Fibroblast of mammary gland (primary cell): ENCODE results near the gene TRMT1.

Experiments
- DNase-seq: peaks from one replicate; pipeline ENCODE4 v3.0.0-alpha.2; 2010; ENCODE audit warnings: low read depth
- H3K4me3 ChIP-seq: 2 replicates; pipeline ENCODE4 v1.5.1; 2011; ENCODE audit warnings: low read depth, mild to moderate bottlenecking, low read length, moderate library complexity; ENCODE audit not compliant: control insufficient read depth
- CTCF ChIP-seq: conservative IDR thresholded peaks from 2 replicates; pipeline ENCODE4 v1.5.1; 2011; ENCODE audit warnings: low read depth, low read length, inconsistent platforms; ENCODE audit not compliant: control insufficient read depth, insufficient read depth

Gene TRMT1

DNA sequence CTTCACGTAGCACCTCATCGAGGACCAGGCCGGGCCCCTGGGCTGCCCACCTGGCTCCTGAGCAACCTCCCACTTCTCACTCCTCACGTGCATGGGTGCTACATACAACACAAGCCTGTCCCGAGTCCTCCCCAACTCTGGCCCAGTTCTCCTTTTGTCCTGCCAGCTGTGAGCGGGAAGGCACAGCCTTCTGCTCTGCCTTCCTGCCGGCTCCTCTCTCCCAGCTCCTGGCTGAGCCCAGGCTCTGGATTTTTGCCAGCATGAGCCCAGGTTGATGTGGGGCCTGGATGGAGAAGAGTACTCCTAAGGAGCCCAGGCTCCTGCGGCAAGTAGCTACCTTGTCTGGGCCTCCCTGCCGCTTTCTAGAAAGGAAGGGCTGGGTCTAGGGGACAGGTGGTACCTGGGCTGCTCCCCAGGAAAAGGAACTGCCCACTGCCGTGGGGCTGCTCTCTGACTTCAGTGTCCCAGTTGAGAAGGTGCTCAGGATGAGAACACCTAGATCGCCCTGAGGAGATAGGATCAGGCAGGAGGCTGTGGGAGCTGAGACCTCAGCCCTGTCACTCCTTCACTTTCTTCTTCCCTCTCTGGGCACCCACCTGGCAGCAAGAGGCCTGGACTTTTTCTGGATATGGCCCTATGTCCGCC, 37.5 kb downstream of the TRMT1 start:
- no peak overlapping the region for H3K4me3 ChIP-seq
- no peak for TF ChIP-seq CTCF
- DNase-seq, result no peak

DNA sequence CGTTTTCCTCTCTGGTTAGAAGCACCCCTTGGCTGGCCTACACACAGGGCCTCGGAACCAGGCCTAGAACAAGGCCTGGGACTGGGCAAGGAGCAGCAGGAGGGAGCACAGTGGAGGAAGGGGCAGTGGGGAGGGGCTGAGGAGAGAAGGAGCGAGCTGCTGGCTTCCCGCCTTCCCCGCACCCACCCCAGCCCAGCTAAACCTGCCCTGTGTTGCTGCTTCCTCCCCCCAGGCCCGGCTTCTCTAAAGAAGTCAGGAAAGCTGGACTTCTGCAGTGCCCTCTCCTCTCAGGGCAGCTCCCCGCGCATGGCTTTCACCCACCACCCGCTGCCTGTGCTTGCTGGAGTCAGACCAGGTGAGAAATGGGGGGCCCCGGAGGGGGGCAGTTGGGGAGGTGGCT, 38.2 kb downstream of the TRMT1 start:
- no peak overlapping the region for H3K4me3 ChIP-seq
- TF ChIP-seq CTCF, result no peak
- no peak for DNase-seq

DNA sequence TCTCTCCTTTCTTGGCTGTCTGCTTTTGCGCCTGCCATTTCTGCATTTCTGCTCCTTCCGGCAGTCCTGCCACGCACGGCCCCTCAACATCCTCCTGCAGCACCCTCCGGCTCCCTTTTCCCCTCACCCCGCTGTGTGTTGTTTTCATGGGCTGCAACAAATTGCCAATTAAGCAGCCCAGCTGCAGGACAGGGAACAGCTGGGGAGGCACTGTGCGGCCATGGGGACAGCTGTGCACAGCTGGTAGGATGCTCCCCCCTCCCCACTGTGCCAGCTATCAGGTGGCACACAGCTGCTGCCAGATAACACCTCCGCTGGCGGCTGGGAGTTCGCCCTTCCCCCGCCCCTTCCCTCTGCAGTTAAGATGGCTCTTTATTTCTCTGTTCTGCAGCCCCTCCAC, 39.3 kb downstream of the TRMT1 start:
- no peak for DNase-seq
- no peak overlapping the region for H3K4me3 ChIP-seq
- TF ChIP-seq CTCF, result no peak

DNA sequence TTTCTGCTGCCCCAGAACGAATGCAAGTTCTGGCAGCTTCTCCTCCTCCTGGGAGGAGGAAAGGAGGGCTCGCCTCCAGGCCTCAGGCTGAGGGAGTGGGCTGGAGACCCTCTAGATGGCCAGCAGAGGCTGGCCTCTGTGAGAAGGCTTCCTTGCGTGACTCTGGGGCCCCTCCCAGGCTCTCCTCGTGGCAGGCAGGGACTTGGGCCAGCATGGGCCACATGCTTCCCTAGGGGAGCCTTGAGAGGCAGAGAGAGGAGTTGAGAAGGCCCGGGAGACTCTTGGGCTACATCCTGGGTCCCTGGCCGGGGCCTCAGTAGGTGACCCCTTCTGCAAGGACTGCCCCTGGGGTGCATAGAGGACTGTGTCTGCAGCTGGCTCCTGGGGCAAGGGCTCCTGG, 39.8 kb downstream of the TRMT1 start:
- no peak for DNase-seq
- no peak overlapping the region for H3K4me3 ChIP-seq
- no peak for TF ChIP-seq CTCF

GRCh38 chr19:13076320-13076719, 40.2 kb downstream of the TRMT1 start:
- TF ChIP-seq CTCF, result no peak
- no peak overlapping the region for H3K4me3 ChIP-seq
- no peak for DNase-seq

DNA sequence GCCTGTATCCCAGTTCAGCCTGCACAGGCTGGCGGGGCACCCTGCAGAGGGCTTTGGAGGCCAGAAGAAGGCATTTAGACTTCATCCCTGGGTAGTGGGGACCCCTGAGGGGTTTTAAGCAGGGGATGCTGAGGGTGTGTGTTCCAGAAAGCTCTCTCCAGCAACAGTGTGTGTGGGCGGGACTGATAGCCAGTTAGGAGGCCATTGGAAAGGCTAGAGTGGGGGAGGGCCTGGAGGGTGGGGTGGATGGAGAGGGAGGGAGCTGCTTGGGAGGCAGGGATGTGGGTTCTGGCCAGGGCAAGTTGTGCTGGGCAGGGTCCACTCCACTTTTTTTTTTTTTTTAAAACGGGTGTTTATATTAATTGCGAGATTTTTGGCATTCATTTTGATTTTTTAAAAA, 42.2 kb downstream of the TRMT1 start:
- no peak for DNase-seq
- no peak for TF ChIP-seq CTCF
- H3K4me3 ChIP-seq, result no peak overlapping the region

GRCh38 chr19:13073263-13073662, 43.3 kb downstream of the TRMT1 start:
- no peak for DNase-seq
- no peak for TF ChIP-seq CTCF
- no peak overlapping the region for H3K4me3 ChIP-seq
